Activated CD8-positive, alpha-beta memory T cell treated with anti-CD3 and anti-CD28 coated beads for 4 hours (primary cell): ENCODE data around the gene PPFIBP2.
"Not testable (repeated sequence)": the region's sequence is repeated elsewhere in the genome, so short reads cannot be mapped to it uniquely, and the experiment has no call there.

Experiments
- DNase-seq, 2 donors: peaks; one replicate each; pipeline ENCODE4 v3.0.0-alpha.2; 2020; ENCODE audit warnings: low read depth in 2 of 2

PPFIBP2 gene

DNA sequence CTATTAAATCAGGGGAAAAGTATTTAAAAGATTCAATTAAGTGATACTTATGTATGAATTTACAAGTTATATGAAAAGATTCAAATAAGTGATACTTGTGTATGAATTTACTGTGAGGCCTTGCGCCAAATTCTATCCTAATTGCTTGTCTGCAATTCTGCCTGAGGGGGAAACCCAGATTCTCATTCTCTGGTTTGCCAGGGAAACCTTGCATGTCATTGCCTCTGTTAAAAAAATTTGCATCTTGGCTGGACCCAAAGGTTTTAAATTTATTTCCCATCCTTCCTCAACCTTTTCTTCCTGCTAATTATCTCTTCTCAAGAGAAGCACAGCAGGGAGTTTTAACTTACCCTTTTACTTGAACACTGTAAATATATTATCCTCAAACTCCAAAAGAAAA lies 14.7 kb upstream of the PPFIBP2 start:
- no peak for DNase-seq

DNA sequence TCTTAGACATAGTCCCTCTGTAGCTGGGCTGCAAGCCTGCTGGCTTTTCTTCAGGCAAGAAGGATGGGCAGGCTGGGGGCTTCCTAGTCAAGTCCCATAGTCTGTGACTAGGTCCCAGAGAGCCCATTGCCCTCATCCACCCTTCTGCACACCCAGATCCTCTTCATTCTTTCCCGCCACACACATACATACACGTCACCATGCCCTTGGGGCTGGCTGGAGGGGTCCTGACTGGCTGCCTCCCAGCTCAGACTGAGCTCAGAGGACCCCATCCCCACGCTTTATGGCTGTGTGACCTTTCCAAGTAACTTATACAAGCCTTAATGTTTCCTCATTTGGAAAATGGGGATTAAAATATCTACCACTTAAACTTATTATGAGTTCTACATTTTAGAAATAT lies 13.5 kb upstream of the PPFIBP2 start:
- no peak for DNase-seq

DNA sequence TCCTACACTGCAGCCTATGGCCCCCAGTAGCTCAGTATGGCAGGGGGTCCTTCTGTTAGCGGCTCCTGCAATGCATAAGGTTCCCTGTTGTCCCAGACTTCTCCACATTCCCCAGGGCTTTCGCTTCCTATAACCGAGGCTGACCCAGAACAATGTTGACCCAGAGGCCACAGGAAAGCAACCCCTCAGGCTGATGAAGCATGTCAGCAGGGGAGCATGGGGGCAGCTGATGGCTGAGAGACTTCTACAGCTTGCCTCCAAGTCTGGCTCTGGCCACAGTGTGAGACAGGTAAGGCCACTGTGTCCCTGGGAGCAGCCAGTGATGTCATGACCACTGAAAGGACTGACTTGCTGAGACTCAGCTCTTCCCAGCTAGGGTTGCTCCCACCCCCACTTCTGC lies 12.5 kb upstream of the PPFIBP2 start:
- DNase-seq, result no peak

DNA sequence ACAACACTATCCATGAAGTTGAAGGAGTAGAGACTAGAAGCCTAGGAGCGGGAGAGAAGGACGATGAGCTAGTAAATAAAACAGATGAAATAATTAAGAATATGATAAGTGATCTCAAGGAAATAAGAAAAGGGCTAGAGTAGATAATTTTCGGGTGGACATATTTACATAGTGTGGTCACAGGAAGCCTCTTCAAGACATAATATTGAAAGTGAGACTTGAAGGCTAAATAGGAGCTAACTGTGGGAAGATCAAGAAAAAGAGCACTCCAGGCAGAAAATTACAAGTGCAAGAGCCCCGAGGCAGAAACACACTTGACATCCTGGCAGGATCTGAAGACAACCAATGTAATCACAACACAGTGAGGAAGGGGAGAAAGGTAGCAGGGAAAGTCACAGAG lies 11.9 kb upstream of the PPFIBP2 start:
- DNase-seq, result no peak

DNA sequence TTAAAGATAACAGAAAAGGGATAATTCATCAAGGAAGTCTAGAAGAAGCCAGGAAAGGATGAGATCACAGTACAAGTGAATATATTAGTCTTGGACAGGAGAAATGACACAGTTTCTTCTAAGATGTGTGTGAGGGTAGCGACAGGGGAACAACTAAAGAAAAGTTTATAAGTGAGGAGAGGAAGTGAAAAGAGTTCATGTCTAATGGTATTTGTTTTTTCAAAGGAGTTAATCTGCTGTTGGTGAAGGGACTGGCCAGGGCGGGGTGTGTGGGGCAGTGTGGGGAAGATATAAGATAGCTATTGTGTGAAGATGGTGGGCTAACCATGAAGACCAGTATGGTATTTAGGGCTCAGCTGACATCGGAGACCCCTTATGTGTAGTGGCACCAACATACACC lies 7.6 kb upstream of the PPFIBP2 start:
- DNase-seq, result no peak

DNA sequence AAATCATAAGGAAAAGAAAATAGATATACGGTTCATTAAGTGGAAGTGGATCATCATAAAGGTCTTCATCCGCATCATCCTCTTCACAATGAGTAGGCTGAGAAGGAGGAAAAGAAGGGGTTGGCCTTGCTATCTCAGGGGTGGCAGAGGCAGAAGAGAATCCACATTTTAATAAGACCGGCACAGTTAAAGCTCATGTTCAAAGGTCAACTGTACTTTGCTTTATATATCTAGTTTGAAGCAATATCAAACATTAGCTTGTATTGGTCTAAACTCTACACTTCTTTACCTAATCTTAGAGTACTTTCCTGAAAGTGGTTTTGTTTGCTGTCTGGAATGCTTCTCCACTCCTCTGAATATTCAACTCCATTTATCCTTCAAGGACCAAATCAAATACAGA lies 5.7 kb upstream of the PPFIBP2 start:
- DNase-seq, result no peak

DNA sequence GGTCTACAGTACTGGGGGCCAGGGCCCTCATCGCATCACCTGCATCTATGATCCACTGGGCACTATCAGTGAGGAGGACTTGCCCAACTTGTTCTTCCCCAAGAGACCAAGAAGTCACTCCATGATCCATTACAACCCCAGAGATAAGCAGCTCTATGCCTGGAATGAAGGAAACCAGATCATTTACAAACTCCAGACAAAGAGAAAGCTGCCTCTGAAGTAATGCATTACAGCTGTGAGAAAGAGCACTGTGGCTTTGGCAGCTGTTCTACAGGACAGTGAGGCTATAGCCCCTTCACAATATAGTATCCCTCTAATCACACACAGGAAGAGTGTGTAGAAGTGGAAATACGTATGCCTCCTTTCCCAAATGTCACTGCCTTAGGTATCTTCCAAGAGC lies 3.8 kb upstream of the PPFIBP2 start:
- no peak for DNase-seq

DNA sequence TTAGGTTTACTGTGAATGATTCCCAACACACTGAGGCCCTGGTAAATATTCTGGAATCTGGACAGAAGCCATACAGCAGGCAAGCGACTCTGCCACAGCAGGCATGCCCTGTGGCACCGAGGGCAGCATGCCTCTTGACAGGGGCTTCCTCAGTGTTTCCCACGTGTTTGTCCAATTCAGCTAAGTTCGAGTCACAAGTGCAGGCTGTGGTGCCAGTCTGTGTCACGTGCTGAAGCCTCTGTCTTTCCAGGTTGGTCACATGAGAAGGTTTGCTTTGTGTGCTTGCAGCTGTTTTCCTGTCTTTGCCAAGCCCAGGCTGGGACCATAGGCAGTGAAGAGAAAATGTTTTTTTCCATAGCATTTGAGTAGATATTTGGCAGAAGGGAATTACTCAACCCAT lies 2.4 kb upstream of the PPFIBP2 start:
- DNase-seq, result no peak

DNA sequence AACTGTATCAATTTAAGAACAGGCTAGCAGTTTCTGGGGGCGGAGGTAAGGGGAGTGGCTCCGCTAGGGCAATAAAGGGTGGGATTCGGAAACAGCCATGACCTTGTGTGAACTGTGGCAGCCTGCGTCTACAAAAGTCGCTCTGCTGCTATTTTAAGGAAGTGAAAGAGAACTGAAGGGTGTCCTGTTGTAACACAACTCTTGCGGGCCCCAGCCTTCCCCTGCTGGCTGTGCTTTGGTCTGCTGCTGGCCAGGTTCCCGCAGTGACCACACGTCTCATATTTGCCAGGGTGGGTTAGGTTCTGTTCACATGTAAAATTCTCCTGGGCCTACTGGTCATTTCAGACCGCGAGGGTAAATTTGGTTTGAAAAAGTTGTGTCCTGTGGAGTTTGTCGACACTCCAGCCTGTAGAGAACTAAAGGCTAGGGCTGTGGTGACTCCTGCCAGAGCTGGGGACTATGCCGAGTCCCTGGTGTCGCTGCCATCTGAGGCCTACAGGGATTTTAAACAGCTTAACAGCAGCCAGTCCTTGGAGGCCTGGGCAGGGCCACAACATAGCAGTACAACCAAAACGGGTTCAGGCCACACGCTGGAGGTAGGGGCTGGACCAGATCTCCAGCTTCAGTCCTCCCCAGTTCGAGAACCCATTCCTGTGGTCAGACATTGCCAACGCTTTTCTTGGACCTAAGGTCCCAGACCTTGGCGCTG lies 1.1 kb upstream of the PPFIBP2 start:
- DNase-seq, result no peak

DNA sequence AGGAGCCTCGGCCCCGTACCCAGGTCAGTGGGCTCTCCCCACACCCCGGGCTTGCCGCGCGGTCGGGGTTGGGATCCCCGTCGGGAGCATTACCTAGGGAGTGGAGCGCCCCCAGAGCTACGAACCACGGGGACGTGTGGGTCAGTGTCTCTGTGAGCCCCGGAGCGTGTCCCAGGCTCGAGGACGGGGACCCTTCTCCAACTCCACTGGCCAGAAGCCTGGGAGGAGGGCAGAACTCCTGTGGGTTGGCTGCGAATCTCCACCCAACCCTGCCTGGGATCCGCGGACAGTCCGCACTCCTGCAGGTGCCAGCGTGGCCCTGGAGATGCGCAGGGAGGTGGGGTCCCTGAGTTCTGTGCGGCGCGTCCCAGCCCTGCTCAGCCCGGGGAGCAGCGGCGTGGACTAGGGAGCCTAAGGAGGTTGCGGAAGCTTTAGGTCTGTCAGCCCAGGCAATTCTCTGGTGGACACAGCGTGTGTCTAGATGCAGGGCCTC lies 346 bp downstream of the PPFIBP2 start:
- DNase-seq, result no peak

DNA sequence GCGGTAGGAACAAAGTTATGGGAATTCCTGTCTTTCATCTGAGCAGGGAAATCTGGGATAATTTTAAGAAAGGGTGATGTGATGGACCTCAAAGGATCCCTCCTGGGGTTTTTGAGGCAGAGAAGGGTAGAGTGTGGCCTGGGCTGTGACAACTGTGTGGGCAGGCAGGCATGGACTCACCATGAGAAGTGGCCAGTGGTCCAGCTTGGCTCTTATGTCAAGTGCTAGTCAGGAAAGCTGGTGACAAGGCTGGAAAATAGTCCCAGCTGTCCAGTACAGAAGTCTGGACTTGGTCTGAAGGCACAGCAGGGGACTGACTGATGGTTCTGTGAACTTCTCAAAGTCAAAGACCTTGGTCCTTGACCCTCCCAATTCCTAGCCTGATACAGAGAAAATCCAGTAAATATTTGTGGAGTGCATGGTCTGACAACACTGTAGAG lies 1.7 kb downstream of the PPFIBP2 start:
- no peak for DNase-seq

DNA sequence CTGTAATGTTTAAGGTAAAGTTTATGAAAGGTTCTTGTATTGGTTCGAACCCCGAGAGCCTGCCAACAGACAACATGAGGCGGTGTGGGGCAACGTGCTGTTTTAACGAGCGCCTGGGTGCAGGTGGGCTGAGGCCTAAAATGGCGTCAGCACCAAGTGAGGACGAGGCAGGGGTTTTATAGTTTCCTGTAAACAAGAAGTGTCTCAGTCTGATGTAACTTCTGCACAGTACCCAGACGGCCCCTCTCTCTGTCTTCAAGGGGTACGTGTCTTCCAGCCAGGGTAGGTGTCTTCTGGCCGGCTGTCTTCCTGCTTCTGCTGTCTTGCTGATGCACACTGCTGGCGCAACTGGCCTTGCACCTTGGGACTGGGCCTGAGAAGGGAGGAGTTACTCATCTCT lies 2.7 kb downstream of the PPFIBP2 start:
- DNase-seq, result no peak

DNA sequence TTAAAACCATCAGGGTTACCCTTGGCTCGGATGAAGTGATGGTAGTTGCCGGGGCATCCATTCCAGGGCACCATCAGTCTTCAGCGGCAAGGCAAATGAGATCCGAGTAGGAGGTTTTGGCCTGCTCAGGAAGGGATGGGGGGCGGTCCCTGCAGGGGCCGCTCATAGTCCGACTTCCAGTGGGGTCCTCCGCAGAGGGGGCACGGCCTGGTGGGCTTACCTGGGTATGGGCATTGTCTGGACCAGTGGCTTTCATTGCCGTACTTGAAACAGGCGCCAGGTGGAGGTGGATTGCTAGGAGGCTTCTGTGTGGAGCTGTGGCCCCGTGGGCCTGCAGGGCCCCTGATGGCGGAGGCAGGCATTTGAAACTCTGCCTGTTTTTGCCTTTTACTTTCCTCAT lies 3.9 kb downstream of the PPFIBP2 start:
- not testable (repeated sequence) for DNase-seq

DNA sequence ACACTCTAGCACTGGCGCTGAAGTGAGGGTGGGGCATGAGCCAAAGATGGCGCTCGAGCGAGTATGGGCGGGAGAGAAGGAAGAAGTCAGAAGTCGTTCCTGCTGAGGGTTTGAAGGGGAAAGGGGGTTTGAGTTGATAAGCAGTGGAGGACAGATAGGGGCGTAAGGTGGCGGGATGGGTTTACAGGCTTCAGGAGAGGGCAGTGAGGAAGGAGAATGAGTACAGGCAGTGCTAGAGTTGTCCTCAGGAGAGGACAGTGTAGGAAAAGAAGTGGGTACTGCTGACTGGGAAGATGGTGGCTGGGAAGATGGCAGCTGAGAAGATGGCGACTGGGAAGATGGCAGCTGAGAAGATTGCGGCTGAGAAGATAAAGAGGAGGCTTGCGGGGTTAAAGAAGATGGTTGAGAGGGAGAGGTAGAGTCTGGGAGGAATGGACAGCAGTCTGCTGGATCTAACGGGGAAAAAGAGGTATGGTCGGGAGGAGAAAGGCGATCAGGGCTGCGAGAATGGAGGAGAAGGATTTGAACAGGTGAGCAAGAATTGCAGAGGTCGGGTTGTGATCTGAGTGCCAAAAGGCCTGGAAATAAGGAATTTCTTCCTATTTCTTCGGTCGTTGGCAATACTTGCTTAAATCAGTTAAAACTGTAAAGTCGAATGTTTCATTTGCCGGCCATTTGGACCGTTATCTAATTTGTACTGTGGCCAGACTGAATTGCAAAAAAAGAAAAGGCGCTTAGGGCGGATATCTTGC lies 5.2 kb downstream of the PPFIBP2 start:
- no peak for DNase-seq

DNA sequence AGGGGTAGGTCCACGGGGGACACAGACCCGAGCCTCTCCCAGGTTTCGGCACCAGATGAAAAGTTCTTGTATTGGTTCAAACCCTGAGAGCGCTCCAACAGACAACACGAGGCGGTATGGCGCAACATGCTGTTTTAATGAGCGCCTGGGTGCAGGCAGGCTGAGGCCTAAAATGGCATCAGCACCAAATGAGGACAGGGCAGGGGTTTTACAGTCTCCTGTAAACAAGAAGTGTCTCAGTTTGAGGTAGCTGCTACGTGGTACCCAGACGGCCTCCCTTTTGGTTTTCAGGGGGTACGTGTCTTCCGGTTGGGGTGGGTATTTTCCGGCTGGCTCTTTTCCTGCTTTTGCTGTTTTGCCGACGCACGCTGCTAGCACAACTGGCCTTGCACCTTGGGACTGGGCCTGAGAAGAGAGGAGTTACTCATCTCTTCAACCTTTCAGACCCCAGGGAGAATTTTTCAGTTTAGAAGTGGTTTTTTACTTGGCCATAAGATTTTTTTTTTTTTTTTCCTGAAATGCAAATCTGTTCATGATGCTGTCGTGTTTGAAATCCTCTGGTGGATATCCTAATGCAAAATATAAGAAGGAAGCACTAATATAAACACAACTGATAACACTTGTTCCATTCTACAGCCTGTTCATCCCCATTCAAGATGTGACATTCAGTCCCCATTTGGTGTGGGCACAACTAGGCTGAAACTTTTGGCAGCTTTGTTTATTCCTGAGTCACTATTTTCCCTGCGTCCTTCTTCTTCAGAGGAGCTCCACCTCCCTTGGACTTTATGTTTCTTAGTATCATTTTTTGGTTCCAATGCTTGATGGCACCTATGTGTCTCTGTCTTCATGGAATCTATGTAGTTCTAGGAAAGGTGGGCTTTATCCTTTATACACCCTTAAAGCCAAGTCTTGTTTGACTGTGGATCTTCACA lies 6.5 kb downstream of the PPFIBP2 start:
- DNase-seq, result no peak

DNA sequence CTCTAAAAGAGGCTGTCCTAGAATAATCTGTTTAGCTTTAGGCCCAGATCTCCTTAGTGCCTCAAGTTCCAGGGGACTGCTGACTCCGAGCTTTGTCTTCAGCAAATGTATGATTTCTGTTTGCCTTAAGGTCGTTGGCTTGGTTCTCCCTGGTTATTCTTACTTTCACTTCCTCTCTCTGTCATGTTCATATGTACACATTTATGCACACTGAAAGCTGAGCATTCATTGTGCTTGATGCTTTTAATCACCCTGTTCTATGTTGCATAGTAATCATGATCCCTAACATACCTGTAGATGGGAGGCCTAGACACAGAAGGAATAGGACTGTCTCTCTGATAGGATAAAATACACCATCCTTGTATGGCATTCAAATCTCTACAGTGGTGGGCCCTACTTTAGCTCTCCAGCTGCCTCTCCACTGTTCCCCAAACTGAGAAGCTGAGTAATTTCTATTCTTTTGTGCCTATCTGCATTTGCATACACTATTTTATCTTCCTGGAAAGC lies 7.2 kb downstream of the PPFIBP2 start:
- DNase-seq, result no peak

DNA sequence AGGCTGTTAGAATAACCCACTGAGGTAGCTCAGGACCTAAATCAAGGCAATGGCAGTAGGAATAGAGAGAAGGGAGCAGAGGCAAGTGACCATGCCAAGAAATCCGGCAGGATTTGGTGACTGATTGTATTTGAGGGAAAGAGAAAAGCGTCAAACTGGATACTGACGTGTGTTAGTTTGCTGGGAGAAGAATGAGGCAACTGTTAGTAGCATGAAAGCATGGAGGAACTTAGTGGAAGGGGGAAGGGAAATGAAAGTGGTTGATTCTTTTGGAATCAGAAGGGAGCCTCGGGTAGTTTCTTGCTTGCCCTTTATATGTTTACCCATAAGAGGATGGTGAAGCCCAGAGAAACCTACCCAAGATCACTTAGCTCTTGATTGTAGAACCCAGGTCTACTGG lies 8.3 kb downstream of the PPFIBP2 start:
- DNase-seq, result no peak

DNA sequence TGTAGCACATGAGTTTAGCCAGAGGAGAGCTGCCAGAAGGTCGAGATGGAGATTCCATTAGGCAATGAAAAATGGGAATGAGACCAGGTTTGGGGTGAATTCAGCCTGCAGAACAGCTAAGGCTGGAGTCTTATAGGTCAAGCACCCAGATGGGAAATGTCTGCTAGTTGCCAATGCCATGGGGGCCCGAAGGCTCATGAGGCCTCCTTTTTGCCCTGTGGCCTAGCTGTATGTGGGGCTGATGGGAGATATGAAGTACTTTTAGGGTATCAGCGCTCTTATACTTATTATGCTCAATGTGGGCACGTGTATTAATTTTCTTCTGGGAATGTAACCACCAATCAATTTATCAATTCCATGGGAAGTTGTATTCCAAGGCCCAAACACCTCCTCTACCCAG lies 8.7 kb downstream of the PPFIBP2 start:
- DNase-seq, result no peak

DNA sequence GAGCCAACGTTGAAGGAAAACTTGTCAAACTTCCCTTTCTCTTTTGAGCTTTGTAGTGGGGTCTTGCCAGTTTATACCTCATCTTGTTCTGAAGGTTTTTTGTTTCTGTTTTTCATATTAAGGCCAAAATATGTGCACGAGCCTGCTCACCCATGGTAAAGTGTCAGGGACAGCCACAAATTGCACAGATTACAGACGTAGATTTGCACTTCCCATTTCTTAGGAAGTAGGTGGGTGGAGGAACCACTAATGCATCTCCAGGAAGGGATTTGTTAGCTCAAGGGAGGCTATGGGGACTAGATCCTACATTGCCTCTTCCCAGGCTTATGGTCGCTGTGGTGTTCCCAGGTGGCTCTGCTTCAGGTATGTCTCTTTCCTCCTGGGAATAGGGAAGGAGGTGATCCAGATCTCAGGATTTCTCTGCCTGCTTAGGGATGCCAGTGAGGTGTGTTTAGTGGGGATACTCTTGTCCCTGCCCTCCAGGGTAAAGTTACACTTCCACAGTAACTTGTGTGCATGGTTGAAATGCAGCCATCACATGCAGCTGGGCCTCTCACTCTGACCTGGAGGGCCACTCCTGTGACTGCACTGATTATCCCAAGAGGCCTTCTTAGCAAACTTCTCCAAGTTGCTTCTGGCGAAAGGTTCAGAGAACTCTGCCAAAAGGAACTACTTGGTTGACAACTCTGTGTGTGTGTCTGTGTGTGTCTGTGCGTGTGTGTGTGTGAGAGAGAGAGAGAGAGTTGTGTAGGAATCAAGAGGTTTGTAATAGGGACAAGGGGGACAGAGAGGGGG lies 9.8 kb downstream of the PPFIBP2 start:
- no peak for DNase-seq

DNA sequence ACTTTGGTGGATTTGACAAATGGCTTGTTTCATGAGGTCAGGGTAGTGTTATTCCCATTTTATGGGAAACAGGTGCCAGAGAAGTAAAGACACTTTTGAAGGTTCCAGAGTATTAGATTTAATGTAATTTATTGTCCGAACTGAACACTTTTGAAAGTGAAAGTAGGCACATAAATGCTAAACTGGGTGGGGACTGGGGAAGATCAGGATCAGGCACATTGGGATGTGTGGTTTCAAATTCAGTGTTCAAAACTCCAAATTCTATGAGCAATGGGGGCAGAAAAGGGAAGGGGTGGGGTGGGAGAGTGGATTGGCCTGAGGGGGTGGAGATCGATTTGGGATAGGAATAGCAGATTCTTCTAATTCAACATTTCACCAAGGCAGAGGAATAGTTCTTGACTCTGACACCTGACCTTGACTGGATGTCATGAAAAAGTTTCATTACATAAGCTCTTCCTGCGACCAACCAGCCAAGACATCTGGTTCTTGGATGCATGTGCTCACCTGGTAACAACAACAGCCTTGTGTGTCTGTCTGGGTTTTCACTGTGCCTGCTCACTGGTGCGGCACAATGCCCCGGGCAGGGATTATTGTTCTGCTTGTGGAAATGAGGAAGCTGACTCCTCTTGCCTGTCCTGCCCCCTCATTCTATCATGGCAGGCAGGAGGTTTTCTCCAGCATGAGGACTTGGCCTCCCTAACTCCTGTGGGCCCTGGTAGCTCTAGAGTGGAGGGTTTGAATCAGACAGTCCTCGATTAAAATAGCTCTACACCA lies 10.8 kb downstream of the PPFIBP2 start:
- DNase-seq, result no peak
